ENCODE measurements around the gene ENTHD1. TPM values are rescaled to one million over a fixed set of nuclear protein-coding genes. Genes with fewer than 3 reads are reported as not detected.

Gene ENTHD1
- total and polyA plus RNA-seq, 2 of the 4 experiments (the other 2 are of a cell fraction) = not detected

GRCh38 chr22:39722501-39722900 lies 171.1 kb downstream of the ENTHD1 start:
- ChIA-PET CTCF (no interaction called here), POLR2A (ENCODE audit: unreplicated experiment) (no interaction called here)
- H3K18ac ChIP-seq (ENCODE audit: low read depth, low read length) = no peak overlapping the region
- intact Hi-C loops (cut with micrococcal nuclease) (no loop called here), dilution Hi-C loops (cut with HindIII; ENCODE audit: low sequenced_read_pairs, unreplicated experiment) (no loop called here), in situ Hi-C loops (cut with MboI; ENCODE audit: low sequenced_read_pairs) (no loop called here)
- DNase-seq = no peak
- no peak overlapping the region for H3K4me3 ChIP-seq (ENCODE audit: insufficient read depth, low read depth, low read length)
- no peak for ATAC-seq (ENCODE audit: low read depth)
- H3K79me1 ChIP-seq (ENCODE audit: low read depth in 1 of 2, low read length in 2 of 2) = no peaks in the 10 kb centered on the region
- H3K4me2 ChIP-seq (ENCODE audit: low read depth, low read length) = no peak overlapping the region
- H4K20me1 ChIP-seq (ENCODE audit: insufficient read depth, low read length) = no peaks in the 10 kb centered on the region
- no peak overlapping the region for H3K27ac ChIP-seq (ENCODE audit: insufficient read depth, low read length)
- H2BK15ac ChIP-seq (ENCODE audit: low read depth, low read length) = no peak overlapping the region
- no peak overlapping the region for H3K4ac ChIP-seq (ENCODE audit: low read depth, low read length)
- H2BK120ac ChIP-seq (ENCODE audit: low read depth, low read length) = no peak overlapping the region
- WGBS, 2 experiments (ENCODE audit: extremely low coverage in 2 of 2, insufficient read length in 1 of 2) = 86% methylated on average over 1 of the region's 4 CpGs; no CpG with 5 or more reads in 1 of the 2 experiments
- H3K56ac ChIP-seq (ENCODE audit: extremely low read depth, insufficient read depth, low read length) = no peak overlapping the region
- H4K91ac ChIP-seq (ENCODE audit: insufficient read depth, low read depth, low read length) = no peak overlapping the region
- H3K4me1 ChIP-seq (ENCODE audit: control insufficient read depth, insufficient read depth, low read length) = peaks cover 3% of the 10 kb centered on the region; the same call in 1 of the 2 replicates
- no peak overlapping the region for H3K9ac ChIP-seq (ENCODE audit: low read depth, low read length)
- H3K23ac ChIP-seq (ENCODE audit: low read depth, low read length) = no peak overlapping the region
- no peaks in the 10 kb centered on the region for H3K9me3 ChIP-seq (ENCODE audit: control insufficient read depth, insufficient read depth, low read length)
- H2AK9ac ChIP-seq (replicated peaks; ENCODE audit: low read depth, low read length, poor library complexity) = no peak overlapping the region
- H2AFZ ChIP-seq (replicated peaks; ENCODE audit: low read length, poor library complexity) = no peak overlapping the region
- no peak overlapping the region for H4K8ac ChIP-seq (ENCODE audit: low read depth in 2 of 2, low read length in 2 of 2)
- no peak overlapping the region for H2BK5ac ChIP-seq (ENCODE audit: low read depth, low read length, poor library complexity, severe bottlenecking)
- no peak for TF ChIP-seq RFX5 (IDR thresholded peaks at IDR 0.05; ENCODE audit: low read depth, low read length)
- no peak for TF ChIP-seq CHD1 (IDR thresholded peaks at IDR 0.05; ENCODE audit: low read depth, low read length)
- no peak for TF ChIP-seq RAD21 (IDR thresholded peaks at IDR 0.05; ENCODE audit: low read length)
- no peak for TF ChIP-seq MAZ (IDR thresholded peaks at IDR 0.05; ENCODE audit: borderline replicate concordance, low read depth, low read length)
- no peak for TF ChIP-seq MAFK (IDR thresholded peaks at IDR 0.05; ENCODE audit: low read depth, low read length)
- TF ChIP-seq CEBPB (IDR thresholded peaks at IDR 0.05; ENCODE audit: low read depth, low read length) = no peak
- H2AK5ac ChIP-seq (ENCODE audit: low read depth, low read length) = no peak overlapping the region
- H2BK20ac ChIP-seq (ENCODE audit: low read depth, low read length) = no peak overlapping the region
- BruUV-seq (replicated peaks) = no TSS peak
- peaks cover 47% of the 10 kb centered on the region for H3K27me3 ChIP-seq (ENCODE audit: control insufficient read depth, insufficient read depth, low read length)
- no peaks in the 10 kb centered on the region for H3K9me1 ChIP-seq (ENCODE audit: insufficient read depth, low read length)
- H4K5ac ChIP-seq (ENCODE audit: low read depth, low read length) = no peak overlapping the region
- H3K36me3 ChIP-seq (ENCODE audit: control insufficient read depth, insufficient read depth, low read length) = no peaks in the 10 kb centered on the region
- no peak overlapping the region for H3K14ac ChIP-seq (replicated peaks; ENCODE audit: low read depth, low read length)
